Measurements from ENCODE around the gene SLAMF1. TPM values are rescaled to one million over a fixed set of nuclear protein-coding genes. Genes with fewer than 3 reads are reported as not detected.

The SLAMF1 gene
- total and polyA plus RNA-seq, 9 of the 15 experiments (the other 6 are each of a cell fraction or from before 2014, with no cell fraction given): 0.04 to 0.17 (median 0.11) TPM; not detected in 4

DNA sequence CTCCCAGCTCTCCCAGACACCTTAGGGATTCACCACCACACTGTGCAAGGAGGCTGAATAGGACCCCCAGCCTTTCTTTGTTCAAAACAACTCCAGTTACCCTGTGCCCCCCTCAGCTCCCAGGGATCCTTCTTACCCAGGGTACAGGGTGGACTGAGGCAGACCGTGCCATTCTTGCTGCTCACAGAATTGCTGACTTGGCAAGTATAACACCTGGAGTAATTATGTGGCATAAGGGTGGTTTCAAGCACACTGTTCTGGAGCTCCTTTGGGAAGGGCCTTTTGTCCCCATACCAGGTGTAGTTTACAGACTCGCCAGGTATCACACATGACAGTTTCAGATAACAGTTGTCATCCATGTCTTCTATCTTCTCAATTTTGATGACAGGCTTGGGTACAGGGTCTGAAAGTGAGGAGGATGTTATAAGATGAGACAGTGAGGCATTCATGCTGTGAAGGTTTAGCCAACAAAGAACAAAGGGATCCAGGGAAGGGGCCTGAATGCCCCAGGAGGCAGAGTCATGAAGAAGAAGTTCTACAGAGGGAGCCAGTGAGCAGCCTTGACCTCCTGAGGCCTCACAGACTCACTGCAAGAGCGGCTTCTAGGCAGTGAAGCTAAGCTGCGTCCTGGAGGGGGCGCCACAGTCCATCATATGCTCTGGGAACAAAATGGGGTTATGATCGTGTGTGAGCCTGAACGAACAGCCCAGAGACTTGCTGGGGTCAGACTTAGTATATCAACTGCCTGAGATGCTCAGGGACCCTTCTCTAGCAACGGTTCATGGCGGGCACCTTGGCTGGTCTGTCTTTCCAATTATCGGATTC lies 34.4 kb upstream of the SLAMF1 start (continued):
- TF ChIP-seq, protein P1, sequence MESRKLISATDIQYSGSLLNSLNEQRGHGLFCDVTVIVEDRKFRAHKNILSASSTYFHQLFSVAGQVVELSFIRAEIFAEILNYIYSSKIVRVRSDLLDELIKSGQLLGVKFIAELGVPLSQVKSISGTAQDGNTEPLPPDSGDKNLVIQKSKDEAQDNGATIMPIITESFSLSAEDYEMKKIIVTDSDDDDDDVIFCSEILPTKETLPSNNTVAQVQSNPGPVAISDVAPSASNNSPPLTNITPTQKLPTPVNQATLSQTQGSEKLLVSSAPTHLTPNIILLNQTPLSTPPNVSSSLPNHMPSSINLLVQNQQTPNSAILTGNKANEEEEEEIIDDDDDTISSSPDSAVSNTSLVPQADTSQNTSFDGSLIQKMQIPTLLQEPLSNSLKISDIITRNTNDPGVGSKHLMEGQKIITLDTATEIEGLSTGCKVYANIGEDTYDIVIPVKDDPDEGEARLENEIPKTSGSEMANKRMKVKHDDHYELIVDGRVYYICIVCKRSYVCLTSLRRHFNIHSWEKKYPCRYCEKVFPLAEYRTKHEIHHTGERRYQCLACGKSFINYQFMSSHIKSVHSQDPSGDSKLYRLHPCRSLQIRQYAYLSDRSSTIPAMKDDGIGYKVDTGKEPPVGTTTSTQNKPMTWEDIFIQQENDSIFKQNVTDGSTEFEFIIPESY (CRISPR knock-in tag; IDR thresholded peaks at IDR 0.05): peak; percentile 74; the same call in 1 of the 2 replicates
- TF ChIP-seq, protein P2, sequence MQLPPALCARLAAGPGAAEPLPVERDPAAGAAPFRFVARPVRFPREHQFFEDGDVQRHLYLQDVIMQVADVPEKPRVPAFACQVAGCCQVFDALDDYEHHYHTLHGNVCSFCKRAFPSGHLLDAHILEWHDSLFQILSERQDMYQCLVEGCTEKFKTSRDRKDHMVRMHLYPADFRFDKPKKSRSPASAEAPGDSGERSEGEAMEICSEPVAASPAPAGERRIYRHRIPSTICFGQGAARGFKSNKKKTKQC (CRISPR knock-in tag; IDR thresholded peaks at IDR 0.05): no peak
- TF ChIP-seq FOXM1 (IDR thresholded peaks at IDR 0.05; ENCODE audit: low read depth): no peak
- TF ChIP-seq FOXM1 (CRISPR knock-in tag; IDR thresholded peaks at IDR 0.05; ENCODE audit: low read depth): no peak
- no peak for TF ChIP-seq SREBF2 (CRISPR knock-in tag; IDR thresholded peaks at IDR 0.05)
- TF ChIP-seq ATF1 (CRISPR knock-in tag; IDR thresholded peaks at IDR 0.05): no peak
- no peak for TF ChIP-seq ATF1 (tag; IDR thresholded peaks at IDR 0.05)
- TF ChIP-seq NR1H2 (CRISPR knock-in tag; IDR thresholded peaks at IDR 0.05): no peak
- TF ChIP-seq ZNF408 (CRISPR knock-in tag; IDR thresholded peaks at IDR 0.05; ENCODE audit: low read depth): no peak
- no peak for TF ChIP-seq ELF2 (CRISPR knock-in tag; IDR thresholded peaks at IDR 0.05)
- no peak for TF ChIP-seq JUN (IDR thresholded peaks at IDR 0.05; ENCODE audit: borderline replicate concordance, low read depth, low read length)
- TF ChIP-seq JUN (CRISPR knock-in tag; IDR thresholded peaks at IDR 0.05; ENCODE audit: borderline replicate concordance): no peak
- TF ChIP-seq ZFP91 (CRISPR knock-in tag; IDR thresholded peaks at IDR 0.05): no peak
- no peak for TF ChIP-seq ZFX (CRISPR knock-in tag; IDR thresholded peaks at IDR 0.05)
- TF ChIP-seq RBM34 (IDR thresholded peaks at IDR 0.05; ENCODE audit: borderline replicate concordance, insufficient read depth, low read length): no peak
- TF ChIP-seq, protein P3, sequence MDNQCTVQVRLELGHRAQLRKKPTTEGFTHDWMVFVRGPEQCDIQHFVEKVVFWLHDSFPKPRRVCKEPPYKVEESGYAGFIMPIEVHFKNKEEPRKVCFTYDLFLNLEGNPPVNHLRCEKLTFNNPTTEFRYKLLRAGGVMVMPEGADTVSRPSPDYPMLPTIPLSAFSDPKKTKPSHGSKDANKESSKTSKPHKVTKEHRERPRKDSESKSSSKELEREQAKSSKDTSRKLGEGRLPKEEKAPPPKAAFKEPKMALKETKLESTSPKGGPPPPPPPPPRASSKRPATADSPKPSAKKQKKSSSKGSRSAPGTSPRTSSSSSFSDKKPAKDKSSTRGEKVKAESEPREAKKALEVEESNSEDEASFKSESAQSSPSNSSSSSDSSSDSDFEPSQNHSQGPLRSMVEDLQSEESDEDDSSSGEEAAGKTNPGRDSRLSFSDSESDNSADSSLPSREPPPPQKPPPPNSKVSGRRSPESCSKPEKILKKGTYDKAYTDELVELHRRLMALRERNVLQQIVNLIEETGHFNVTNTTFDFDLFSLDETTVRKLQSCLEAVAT (IDR thresholded peaks at IDR 0.05): no peak
- no peak for TF ChIP-seq PCBP1 (IDR thresholded peaks at IDR 0.05; ENCODE audit: low read depth, low read length, poor library complexity, severe bottlenecking)
- no peak for TF ChIP-seq ZNF143 (CRISPR knock-in tag; IDR thresholded peaks at IDR 0.05)
- TF ChIP-seq CREB5 (CRISPR knock-in tag; IDR thresholded peaks at IDR 0.05): no peak
